GM19239 (cell line): ENCODE data around the gene RNH1.
"Not testable (repeated sequence)": the region's sequence is repeated elsewhere in the genome, so short reads cannot be mapped to it uniquely, and the experiment has no call there.

ENCODE experiments used
- DNase-seq: peaks from one replicate; pipeline ENCODE4 v3.0.0; 2011; ENCODE audit warnings: low spot score; ENCODE audit not compliant: insufficient read length
- FAIRE-seq: peaks from 2 replicates; lab custom pipeline; 2011; peaks lifted over from hg19 to GRCh38; lab: Jason Lieb, UNC

The RNH1 gene

GRCh38 chr11:487571-488021, 19.4 kb downstream of the RNH1 start:
- FAIRE-seq = no peak
- no peak for DNase-seq

DNA sequence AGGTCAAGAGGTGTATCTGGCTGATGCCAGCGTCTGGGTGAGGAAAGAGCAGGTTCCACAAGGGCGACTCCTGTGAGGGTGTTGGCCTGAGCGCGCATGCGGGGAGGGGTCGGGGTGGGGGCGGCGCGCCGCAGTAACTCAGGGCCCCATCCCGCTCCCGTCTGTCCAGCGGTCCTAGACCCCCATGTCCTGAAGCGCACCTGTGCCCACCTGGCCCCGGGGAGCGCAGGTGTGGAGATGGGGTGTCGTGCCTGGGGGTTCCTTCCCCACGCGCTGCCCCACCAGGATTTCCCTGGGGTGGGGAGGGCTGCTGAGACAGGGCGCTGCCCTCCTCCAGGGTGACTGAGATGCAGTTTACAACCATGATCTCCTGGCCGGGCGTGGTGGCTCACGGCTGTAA, 20.9 kb downstream of the RNH1 start:
- DNase-seq = no peak
- no peak for FAIRE-seq

DNA sequence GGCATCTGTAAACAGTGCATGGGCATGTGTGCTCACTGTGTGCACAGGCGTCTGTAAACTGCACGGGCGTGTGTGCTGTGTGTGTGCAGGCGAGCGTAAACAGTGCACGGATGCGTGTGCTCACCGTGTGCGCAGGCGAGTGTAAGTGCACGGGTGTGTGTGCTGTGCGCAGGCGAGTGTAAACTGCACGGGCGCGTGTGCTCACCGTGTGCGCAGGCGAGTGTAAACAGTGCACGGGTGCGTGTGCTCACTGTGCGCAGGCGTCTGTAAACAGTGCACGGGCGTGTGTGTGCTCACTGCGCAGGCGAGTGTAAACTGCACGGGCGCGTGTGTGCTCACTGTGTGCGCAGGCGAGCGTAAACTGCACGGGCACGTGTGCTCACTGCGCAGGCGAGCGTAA, 22.4 kb downstream of the RNH1 start:
- FAIRE-seq (no peak), DNase-seq (no peak)

GRCh38 chr11:479311-479710, 27.7 kb downstream of the RNH1 start:
- no peak for DNase-seq
- no peak for FAIRE-seq

- DNase-seq = no peak
- no peak for FAIRE-seq
Observed at GRCh38 chr11:477052-477715, 29.9 kb downstream of the RNH1 start.

- DNase-seq = no peak
- no peak for FAIRE-seq
Observed at GRCh38 chr11:476416-476815, 30.6 kb downstream of the RNH1 start.

DNA sequence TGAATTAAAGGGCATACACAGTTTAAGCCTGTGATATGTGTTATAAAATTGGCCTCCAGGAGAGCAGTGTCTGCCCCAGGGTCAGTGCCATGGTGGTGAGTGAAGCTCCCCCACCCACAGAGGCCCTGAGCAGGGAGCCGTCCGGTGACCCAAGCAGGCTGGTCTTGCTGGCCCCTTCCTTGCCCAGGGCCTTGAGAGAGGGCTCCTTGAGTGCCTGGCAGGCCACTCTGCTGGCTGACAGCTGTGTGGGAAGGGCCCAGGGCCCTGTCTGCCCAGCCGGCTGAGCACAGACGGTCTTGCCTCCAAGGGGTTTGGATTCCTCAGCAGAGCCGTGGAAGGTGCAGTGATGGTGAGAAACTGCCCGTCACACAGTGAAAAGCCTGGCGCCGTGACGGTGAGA, 31.1 kb downstream of the RNH1 start:
- no peak for DNase-seq
- no peak for FAIRE-seq

DNA sequence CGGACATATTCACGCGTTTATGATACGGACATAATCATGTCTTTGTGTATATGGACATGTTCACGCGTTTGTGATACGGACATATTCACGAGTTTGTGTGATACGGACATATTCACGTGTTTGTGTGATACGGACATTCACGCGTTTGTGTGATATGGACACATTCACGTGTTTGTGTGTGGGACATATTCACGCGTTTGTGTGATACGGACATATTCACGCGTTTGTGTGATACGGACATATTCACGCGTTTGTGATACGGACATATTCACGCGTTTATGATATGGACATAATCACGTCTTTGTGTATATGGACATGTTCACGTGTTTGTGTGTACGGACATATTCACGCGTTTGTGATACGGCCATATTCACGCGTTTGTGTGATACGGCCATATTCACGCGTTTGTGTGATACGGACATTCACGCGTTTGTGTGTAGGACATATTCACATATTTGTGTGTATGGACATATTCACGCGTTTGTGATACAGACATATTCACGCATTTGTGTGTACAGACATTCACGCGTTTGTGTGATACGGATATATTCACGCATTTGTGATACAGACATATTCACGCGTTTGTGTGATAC, 32.0 kb downstream of the RNH1 start:
- DNase-seq = no peak
- FAIRE-seq = peak; percentile 79

DNA sequence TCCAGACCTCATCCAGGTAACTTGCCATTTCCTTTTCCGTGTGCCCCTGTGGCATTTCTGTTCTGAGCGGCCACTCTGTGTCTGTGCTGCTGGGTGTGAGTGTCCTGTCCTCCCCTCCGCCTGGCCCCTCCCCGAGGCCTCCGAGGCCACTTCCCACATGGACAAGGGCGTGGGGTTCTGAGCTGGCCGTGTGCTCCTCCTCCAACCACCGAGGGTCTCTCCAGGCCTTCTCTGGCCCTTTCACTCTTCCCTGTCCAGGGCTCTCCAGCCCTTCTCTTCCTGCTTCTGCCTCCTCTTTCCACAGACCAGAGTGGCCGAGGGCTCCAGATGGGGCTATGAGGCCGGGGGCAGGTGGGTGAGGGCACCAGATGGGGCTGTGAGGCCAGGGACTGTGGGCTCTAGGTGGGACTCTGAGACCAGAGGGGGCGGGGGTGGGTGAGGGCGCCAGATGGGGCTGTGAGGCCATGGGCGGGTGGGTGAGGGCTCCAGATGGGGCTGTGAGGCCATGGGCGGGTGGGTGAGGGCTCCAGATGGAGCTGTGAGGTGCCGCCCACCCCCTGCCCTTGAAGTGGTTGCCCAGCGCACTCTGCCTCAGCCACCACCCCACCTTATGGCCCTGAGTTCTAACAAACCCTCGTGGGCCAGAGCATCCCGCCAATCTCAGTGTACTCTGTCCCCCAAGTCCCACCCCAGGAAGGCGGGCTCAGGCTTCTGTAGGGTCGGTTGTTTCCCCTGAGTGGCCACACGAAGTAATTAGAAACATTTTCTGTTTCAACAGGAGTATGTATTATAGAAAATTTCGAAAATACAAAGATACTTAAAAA, 32.9 kb downstream of the RNH1 start:
- FAIRE-seq = no peak
- no peak for DNase-seq

- DNase-seq = no peak
- FAIRE-seq = no peak
Observed at GRCh38 chr11:473415-473814, 33.6 kb downstream of the RNH1 start.

- DNase-seq = no peak
- no peak for FAIRE-seq
Observed at GRCh38 chr11:472816-473215, 34.2 kb downstream of the RNH1 start.

DNA sequence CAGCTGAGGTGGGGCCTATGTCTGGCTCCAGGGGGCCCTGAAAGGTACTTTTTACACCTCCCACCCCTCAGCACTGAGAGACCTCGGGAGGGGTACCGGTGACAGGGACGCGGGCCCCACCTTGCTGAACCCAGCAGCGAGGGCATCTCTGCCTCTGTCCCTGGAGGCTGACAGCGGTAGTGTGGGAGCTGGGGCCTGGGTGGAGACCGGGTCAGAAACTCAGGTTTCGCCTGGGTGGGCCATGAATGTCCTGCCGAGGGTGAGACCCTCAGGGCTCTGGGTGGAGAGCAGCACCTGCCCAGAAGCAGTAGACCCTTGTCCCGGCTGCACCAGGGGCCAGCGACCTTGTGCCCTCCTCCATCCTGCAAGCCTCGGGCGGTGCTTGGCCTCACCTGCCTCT, 34.8 kb downstream of the RNH1 start:
- DNase-seq (no peak), FAIRE-seq (no peak)

DNA sequence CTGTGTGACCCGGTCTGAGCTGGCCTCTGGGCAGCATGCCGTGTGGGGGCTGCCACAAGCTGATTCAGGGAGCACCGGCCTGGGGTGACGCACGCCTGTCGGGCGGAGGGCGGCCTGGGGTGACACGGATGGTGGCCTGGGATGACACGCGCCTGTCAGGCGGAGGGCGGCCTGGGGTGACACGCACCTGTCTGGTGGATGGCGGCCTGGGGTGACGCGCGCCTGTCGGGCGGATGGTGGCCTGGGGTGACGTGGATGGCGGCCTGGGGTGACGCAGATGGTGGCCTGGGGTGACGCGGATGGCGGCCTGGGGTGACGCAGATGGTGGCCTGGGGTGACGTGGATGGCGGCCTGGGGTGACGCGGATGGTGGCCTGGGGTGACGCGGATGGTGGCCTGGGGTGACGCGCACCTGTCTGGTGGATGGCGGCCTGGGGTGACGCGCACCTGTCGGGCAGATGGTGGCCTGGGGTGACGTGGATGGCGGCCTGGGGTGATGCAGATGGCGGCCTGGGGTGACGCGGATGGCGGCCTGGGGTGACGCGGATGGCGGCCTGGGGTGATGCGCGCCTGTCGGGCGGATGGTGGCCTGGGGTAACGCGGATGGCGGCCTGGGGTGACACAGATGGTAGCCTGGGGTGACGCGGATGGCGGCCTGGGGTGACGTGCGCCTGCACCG, 35.4 kb downstream of the RNH1 start:
- FAIRE-seq = no peak
- DNase-seq = no peak

GRCh38 chr11:469684-470560, 37.1 kb downstream of the RNH1 start:
- no peak for DNase-seq
- no peak for FAIRE-seq

GRCh38 chr11:469026-469683, 37.9 kb downstream of the RNH1 start:
- not testable (repeated sequence) for FAIRE-seq

GRCh38 chr11:468493-468892, 38.5 kb downstream of the RNH1 start:
- DNase-seq (no peak), FAIRE-seq (no peak)

More at GRCh38 chr11:469026-469683, 37.9 kb downstream of the RNH1 start:
- not testable (repeated sequence) for DNase-seq

GRCh38 chr11:468036-468435, 39.0 kb downstream of the RNH1 start:
- FAIRE-seq (no peak), DNase-seq (no peak)

- DNase-seq (no peak), FAIRE-seq (no peak)
Observed at GRCh38 chr11:465896-466530, 41.0 kb downstream of the RNH1 start.

- FAIRE-seq = no peak
- DNase-seq = no peak
Observed at GRCh38 chr11:464316-464715, 42.7 kb downstream of the RNH1 start.
